Activated naive CD4-positive, alpha-beta T cell treated with anti-CD3 and anti-CD28 coated beads, Interleukin-2, amount 50 U/mL, for 16 hours (primary cell): ENCODE results near the gene CD47.

Source experiments
- DNase-seq: peaks from one replicate; pipeline ENCODE4 v3.0.0-alpha.2; 2020

Gene CD47

DNA sequence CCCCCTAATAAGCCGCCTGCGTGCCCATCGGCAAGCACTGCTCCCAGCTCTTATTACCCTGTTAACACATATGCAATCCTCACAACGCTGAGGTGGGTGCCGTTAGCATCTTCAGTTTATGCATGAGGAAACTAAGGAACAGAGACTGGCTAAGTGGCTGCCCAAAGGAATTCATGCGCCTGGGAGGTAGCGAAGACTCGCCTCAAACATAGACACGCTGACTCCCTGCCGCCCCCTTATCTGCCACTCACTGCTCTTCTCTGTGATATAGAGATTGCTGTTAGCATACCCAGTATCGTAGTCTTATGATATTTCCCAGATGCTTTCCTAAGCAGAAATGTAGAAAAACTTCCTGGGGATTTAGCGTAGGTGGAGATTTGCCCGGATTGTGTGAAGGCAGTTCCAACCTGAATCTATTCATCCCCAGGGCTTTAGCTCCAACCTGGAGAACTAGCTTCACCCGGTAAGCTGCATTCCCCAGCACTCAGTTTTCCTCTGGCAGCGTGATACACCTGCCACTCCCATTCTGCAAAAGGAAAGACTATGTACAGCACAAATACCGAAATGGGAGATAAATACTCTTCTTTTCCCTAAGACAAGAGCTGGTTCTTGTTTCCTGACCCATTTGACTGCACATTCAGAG, 23.7 kb upstream of the CD47 start:
- no peak for DNase-seq

DNA sequence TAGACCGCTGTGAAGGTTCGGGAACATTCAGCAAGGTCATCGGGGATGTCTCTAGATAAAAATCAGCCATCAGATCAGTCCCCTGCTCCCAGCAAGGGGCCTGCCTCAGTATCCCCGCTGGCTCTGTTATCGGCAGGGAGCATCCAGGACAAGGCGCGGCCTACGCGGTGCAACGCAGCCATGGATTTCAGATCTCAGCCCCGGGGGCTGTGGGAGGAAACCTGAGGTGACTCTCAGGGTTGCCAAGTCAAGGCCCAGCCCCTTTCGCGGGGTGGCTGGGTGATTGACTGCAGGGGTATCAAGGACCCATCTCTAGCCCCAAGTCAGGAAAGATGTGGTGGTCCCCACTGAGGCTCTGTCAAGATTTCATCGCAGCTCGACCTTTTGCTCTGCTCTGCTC, 23.1 kb upstream of the CD47 start:
- no peak for DNase-seq

DNA sequence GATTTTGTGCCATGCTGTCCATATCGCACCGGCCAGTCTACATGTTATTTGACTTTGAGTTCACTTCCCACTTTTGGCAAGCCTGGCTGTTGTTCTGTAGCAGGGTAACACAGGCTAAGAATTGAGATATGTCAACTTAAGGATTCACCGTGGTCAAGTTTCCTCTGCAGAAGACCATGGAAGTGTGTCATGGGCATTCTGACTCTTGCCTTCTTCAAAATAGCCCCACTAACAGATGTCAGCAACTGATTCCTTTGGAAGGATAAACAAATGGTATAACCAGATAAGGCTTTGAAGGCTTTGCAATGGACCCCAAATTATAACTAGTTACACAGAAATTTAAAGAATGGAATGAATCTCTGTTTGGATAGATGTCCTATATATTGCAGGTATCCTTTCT, 20.1 kb upstream of the CD47 start:
- DNase-seq: no peak

DNA sequence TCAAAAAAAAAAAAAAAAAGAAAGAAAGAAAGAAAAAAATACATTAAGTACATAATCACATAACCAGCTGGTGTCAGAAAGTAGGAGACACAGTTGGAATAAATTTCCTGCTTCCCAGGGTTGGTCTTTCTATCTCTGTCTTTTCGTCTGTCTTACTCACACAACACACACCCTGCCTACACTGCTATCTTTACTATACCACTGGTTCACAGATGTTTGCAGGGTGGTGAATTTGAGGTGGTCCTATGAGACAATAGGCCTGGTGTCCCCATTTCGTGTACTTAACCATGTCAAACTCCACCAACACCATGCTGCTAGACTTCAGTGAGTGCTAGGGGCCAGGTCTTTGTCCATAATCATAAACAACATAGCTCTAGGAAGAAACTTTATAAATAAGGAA, 17.6 kb upstream of the CD47 start:
- no peak for DNase-seq

DNA sequence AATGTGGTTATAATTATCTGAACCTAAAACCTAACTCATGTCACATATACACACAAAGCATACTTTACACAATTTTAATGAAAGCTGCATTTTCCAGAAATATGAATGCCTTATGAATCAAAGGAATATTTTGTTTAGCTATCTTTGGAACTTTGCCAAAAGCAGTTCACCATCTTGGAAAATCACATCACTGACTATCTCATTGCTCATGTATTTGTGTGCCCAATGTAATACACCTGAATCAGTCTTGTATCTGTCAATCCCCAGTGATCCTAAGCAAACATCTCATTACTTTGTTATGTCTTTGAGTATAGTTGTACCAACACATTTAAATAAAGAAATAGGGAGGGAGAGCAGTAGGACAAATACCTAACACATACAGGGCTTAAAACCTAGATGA, 15.6 kb upstream of the CD47 start:
- DNase-seq: no peak

DNA sequence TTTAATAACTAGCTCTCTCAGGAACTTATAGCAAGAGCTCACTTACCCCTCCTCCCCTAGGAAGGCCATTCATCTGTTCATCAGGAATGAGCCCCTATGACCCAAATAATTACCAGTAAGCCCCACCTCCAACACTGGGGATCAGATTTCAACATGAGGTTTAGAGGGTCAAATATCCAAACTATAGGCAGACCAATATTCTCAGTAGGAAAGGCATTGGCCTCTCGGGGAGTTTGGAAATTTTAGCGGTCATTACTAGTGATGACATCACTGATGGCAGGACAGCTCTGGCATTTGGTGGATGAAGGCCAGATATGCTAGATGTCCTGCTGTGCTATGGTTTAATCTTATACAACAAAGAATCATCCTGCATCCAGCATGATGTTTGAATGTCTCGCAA, 15.2 kb upstream of the CD47 start:
- DNase-seq: no peak

DNA sequence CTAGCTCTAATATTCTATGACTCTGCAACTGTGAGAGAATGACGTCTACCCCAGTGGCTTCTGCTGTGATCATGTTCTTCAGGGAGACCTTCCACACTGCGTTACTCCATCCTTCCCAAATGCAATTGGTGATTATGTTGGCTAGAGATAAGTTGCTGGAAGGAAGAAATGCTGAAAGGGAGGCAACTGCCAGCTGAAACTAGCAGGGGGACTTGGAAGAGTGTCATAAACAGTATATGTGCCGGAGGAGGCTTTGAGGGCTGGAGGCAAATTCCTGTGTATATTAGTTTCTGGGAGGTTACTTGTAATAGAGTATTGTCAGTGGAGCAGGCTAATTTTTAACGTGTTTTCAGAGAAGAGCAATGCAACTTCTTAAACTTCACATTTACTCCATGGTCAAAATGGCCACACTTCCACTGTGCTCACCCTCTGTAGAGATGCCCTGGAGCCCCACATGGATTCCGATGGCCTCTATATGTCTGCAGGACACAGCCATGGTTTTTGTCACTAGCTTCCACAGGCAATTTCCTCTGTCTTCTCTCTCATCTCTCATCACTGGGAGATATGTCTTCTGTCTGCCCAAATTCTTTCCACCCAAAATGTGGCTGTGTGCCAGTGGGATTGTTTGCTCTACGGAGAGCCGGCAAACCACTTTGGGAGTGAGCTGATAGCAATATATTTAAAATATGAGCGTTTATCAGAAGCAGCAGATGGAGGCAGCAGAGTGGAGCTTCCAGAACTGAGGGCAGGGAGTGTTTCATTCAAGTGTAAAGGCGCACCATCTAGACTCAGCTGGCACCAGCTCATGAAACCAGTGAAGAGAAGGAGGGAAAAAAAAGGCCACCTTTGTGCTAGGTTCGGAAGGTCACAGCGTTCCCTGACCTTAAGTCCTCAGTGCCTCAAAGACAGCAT, 13.3 kb upstream of the CD47 start:
- no peak for DNase-seq

DNA sequence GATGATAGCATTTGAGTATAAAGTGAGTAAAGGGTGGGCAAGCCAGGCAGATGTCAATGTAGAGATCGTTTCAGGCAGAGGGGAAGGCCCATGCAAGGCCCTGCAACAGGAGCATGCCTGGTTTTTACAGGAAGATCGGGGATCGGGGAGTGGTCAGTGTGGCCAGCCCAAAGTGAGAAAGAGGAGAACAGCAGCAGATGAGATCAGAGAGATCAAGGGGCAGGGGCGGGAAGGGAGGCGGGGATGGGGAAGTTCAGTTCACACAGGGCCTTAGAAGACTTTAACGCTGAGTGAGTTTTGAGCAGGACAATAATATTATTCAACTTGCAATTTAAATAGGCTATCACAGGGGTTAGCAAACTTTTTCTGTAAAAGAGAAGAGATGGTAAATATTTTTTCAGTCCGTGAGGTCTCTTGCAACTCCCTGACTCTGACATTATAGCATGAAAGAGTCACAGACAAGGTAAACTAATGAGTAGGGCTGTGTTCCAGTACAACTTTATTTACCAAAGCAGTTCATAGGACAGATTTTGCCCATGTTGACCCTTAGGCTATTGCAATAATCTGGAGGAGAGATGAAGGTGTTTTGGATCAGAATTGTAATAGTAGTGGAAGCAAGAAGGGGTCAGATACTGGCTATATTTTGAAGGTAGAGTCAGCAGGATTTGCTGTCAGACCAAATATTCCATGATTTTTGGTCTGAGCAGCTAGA, 12.4 kb upstream of the CD47 start:
- DNase-seq: no peak

DNA sequence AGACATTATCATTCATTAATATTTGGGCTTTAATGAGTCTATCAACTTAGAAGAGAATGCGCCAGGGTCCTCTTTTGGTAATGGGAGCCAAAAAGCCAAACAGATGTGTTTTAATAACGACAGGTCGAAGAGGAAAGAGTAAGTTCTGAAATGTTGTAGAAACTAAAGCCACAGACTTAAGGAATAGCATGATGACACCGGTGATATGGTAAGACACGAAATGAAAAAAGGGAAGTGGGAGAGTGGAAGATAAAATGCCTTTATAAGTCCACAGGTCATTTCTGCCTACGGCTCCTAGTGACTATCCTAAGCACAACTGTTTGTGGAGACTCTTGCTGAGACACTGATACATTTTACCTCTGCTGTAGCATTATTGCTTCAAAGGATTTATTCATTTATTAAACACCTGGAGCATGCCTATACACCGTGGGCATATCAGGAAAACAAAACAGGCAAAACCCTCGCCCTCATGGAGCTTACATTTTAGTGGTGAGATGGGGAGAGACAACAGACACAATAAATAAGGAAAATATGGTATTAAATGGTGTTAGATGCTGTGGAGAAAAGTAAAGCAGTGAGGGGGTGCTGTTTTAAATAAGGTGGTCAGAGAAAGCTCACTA, 11.7 kb upstream of the CD47 start:
- DNase-seq: no peak

DNA sequence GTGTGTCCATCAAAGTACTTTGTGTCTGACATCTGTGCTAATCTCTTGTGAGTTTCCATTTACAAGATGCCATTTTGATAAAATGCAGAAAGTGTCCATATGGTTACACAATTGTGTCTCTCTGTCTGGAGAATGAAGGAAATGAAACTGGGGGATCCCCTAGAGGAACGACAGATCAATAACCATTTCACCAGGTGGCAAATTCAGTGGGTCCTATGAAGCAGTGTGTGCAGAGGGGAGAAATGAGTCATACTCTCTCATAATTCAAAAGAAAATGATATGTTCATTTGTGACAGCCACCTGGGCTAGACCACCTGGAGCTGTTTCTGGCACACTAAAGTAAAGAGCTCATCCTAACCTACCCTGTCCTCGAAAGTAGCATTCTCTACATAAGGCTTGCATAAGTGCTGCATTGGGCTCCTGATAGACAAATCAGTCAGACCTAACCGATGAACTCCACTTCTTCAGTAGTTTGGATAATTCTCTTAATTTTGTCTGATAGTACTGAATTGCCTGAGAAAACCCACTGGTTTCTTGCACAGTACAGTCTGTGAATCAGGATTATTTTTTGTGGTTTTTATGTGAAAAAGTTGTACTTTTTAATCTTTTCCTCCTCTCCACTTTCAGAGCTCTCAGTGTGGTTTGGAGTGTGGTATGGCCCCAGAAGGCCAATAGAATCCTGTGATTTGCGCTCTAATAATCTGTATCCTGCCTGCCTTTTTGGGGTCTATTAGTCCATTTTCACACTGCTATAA, 10.3 kb upstream of the CD47 start:
- DNase-seq: peak; percentile 28

DNA sequence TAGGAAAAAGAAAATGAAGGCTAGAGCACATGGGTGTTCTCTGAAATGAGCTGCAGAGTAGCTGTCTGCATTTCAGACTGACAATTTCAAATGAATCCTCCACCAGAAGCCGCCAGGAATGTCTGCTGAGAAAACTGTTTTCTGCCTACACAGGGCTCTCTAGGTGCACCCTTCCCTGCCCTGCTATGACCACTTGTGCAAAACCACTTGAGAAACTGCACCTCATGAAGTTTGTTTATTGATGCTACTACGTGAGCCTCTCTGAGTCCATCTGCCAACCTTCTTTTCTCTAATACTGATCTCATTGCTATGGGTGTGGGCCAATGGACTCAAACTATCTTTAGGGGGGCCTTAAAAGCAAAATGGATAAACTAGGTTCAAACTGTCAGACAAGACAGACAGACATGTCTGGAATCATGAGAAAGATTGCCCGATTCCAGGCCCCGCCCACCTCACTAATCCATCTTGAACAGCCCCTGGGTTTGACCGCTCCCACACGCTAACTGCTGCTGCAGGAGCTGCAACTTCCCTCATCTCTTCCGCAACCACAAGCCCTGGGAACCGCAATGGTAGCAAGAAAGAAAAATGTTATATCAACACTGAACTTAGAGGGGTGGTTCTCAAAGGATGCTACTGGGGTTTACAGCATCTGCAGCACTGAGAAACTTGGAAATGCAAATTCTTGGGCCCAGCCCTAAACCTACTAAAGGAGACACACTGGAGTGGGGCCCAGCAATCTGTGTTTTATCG, 9.0 kb upstream of the CD47 start:
- no peak for DNase-seq

DNA sequence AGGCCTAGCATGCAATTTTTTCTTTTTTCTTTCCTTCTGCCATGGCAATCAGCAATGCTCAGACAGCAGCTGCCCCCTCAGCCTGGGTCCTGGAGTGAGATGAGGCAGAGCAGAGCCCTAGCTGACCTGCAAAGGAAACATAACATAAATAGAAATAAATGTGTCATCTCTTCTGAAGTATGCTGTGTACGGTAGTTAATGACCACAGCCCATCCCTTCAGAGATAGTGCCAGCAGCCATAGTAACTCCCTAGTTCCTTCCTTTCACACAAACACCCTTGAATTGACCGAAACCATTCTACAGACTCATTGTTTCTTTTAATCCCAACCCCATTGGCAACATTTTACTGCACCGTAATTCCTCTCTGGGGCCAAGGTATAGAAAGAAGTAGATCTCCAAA, 8.4 kb upstream of the CD47 start:
- DNase-seq: no peak

DNA sequence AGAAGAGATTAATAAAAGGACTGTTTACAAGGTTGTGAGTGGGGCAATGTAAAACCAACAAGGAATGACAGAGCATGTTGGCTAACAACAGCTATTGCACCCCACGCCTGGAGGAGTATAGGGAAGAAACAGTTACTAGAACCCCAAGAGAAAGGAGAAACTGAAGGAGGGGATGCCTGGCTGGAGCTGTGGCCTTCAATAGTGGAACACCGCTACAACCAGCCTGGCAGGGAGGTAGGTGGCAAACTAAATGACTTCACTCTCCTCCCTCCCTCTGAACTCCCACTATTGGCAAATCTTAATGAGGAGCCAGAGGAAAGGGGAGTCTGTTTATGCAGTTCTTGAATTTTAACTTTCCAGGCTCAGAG, 7.2 kb upstream of the CD47 start:
- no peak for DNase-seq

DNA sequence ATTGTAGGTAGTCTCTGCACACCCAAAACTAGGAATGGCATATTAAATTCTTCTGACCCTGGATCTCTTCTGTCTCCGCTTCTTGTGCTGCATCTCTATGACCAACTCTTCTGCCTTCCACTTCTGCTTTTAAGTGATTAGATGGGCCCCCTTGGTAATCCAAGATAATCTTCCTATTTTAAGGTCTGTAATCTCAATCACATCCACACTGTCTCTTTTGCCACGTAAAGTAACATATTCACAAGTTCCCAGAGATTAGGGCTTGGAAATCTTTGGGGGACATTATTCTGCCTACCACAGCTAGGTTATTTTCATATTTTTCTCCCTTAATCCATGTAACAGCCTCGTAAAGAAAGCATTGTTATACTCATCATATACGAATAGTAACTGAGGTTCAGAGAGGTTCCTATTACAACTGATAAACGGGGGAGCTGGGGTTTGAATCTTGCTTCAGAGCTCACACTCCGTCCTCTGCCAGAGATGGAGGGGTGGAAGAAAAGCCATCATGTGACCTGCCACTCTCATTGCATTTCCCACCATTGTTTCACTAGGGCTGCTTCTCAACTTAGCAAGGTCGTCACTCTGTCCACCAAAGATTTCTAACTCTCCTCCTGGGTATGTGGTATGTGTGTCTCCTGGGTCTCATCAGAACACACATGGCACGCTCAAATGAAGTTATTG, 6.6 kb upstream of the CD47 start:
- no peak for DNase-seq

DNA sequence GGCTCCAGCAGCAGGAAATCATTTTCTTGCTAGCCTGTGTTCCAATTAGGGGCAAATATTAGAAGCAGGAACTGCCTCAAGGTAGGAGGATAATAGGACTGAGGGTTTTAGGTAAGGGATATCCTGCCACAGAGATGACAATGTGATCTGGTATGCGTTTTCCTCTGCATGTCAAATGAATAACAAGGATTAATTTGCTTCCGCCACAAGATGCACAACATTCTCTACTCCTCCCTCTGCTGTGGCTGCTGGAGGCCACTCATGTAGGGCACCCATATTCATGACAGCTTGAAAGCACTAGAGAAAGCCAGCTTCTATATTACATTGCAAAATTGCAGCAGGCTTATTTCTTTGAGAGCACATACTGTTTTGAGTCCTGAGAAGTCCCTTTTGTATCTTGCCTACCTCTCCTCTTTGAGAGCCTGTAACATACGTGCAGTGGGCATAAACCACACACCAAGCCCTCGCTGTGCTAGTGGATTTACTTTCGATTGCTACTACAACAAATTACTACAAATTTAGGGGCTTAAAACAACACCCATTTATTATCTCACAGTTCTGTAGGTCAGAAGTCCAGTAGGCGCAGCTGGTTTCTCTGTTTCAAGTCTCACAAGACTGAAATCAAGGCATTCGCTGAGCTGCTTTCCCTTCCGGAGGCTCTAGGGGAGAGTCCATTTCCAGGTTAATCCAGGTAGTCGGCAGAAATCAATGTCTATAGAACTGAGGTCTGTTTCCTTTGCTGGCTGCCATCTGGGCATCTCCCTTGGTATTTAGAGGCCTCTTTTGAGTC, 5.9 kb upstream of the CD47 start:
- no peak for DNase-seq

DNA sequence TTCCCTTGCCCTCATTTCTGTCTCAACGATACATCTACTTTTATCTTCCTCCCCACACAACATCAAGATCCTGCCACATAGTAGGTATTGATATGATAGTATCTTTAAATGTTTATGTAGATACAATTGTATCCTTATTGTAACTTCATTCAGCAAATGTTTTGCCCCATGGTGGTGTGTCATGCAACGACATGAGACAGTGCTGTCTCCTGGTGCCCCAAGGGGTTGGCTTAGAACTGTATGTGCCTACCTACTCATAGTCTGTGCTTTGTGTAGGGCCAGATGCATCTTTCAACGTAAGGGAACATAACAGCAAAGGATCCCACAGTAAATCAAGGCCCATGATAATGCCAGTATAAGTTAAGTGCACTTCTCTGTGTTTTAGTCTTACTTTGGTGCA, 2.8 kb upstream of the CD47 start:
- DNase-seq: peak; percentile 38

DNA sequence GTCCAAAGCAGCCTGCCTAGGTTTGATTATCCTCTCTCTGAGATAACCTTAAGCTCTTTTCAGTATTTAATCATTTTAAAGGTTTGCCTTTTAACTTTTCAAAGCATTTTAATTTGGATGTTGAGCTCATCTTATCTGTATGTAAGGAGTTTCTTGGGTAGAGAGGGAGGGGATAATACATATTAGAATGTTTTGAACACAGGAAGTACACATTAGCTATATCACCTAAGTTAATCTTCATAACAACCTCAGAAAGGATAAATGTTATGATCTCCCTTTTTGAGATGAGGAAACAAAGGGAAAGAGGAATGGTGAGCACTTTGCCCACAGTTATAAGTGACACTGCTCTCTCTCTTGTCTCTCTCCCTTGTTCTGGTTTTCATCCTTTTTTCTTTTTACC, 2.2 kb upstream of the CD47 start:
- no peak for DNase-seq

DNA sequence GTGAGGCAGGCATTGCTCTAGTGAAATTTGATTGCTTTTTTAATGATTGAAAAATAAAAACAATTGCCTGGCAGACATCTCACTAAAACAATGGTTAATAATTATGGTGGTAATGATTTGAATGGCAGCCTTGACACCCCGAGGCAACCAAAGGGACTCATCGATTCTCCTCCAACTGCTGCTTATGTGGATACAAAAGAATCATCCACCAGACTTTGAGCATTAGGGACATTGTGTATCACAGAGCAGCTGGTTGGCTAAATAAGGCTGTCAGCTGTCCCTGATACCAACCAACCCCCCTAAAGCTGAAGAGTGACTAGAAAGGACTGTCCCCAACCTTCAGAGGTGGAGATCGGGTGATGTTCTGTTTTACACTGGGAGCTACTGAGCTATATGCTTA, 1.7 kb upstream of the CD47 start:
- DNase-seq: no peak

DNA sequence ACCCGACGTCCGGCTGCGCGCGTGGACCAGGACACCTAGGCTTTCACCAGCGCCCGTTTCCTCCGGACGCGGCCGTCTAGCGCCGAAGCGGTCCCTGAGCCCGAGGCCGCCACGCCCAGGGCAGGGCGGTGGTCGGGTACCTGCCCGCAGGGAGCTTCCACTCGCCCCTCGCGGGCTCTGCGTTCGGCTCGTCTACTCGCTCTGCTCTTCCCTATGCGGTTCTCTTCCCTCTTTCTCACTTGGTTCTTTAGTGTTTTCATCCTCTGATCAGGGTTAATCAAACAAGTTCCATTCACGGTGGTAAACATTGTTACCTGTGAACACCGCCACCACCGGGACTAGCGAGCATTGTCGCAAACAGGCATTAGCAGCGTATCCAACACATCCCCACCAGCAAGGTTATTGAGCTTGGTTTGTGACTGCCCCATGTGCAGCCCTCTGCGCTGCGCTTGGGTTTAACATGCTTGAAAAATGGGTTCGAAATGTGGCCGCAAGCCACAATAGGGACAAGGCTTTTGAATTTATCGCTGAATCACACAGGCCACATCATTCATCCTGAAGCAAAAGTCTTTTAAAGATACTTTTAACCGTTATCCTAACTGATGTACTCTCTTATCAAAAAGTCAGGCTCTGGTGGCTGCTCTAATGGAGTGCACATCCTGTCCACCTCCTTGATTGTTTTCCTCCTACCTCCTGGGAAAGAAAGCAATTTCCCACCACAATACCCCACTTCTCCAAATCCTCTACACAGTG, 843 bp upstream of the CD47 start:
- DNase-seq: peak; percentile 57
